OCI-LY7 (cell line): ENCODE results near the gene ANKS1A. TPM values are rescaled to one million over a fixed set of nuclear protein-coding genes. Genes with fewer than 3 reads are reported as not detected.

Source experiments
- BruUV-seq: library from RNA; stranded (reverse); fragments of 400-500 nt; replicated peaks from 2 replicates; lab custom pipeline; 2021; lab: Mats Ljungman, UMichigan
- CTCF ChIA-PET: fragments of 300-600 bp; sonication (Branson Sonifier 250); formaldehyde crosslinking; loops from one replicate; lab custom pipeline; 2022; ENCODE audit warnings: antibody characterized with exemption; ENCODE audit not compliant: unreplicated experiment; lab: Charles Lee
- POLR2A ChIA-PET: fragments of 300-600 bp; sonication (Branson Sonifier 250); formaldehyde crosslinking; loops from one replicate; lab custom pipeline; 2022; ENCODE audit warnings: antibody characterized with exemption; lab: Charles Lee
- DNase-seq: peaks from one replicate; pipeline ENCODE4 v3.0.0-alpha.2; 2015; ENCODE audit warnings: low spot score
- H2AFZ ChIP-seq: fragments of 200-600 bp; sonication (generic), shearing (Covaris generic); 2 replicates; pipeline ENCODE4 v1.6.1; 2014; ENCODE audit warnings: mild to moderate bottlenecking, antibody characterized with exemption, low read length, moderate library complexity
- H3K27ac ChIP-seq: fragments of 200-600 bp; sonication (generic); 2 replicates; pipeline ENCODE4 v1.5.1; 2014; ENCODE audit warnings: mixed run types, low read depth, mild to moderate bottlenecking, moderate library complexity, low read length, inconsistent platforms; ENCODE audit not compliant: poor library complexity, severe bottlenecking
- H3K36me3 ChIP-seq: fragments of 200-600 bp; sonication (generic); 2 replicates; pipeline ENCODE4 v1.6.1; 2014; ENCODE audit warnings: mild to moderate bottlenecking, antibody characterized with exemption, low read length, moderate library complexity, mixed read lengths; ENCODE audit not compliant: insufficient read depth
- H3K4me1 ChIP-seq: fragments of 200-600 bp; sonication (generic); 2 replicates; pipeline ENCODE4 v1.5.1; 2014; ENCODE audit warnings: mild to moderate bottlenecking, low read length; ENCODE audit not compliant: insufficient read depth, poor library complexity, severe bottlenecking
- H3K4me2 ChIP-seq: fragments of 200-600 bp; sonication (generic); 2 replicates; pipeline ENCODE4 v1.6.1; 2014; ENCODE audit warnings: mild to moderate bottlenecking, low read length
- H3K4me3 ChIP-seq: fragments of 200-600 bp; sonication (generic); 2 replicates; pipeline ENCODE4 v1.5.1; 2014; ENCODE audit warnings: mild to moderate bottlenecking, low read depth, low read length; ENCODE audit not compliant: poor library complexity, severe bottlenecking
- H3K79me2 ChIP-seq: fragments of 200-600 bp; sonication (generic); 2 replicates; pipeline ENCODE4 v1.6.1; 2016; ENCODE audit warnings: low read depth, mild to moderate bottlenecking, low read length, moderate library complexity, mixed read lengths; ENCODE audit not compliant: insufficient read depth
- H3K9me2 ChIP-seq: fragments of 200-600 bp; sonication (generic); 2 replicates; pipeline ENCODE4 v1.6.1; 2016; ENCODE audit warnings: mild to moderate bottlenecking, low read length, mixed read lengths; ENCODE audit not compliant: insufficient read depth
- H3K9me3 ChIP-seq: fragments of 200-600 bp; sonication (generic); 2 replicates; pipeline ENCODE4 v1.6.1; 2014; ENCODE audit warnings: mild to moderate bottlenecking, mixed run types, low read length, mixed read lengths
- H4K20me1 ChIP-seq: fragments of 200-600 bp; sonication (generic); 2 replicates; pipeline ENCODE4 v1.6.1; 2014; ENCODE audit warnings: mild to moderate bottlenecking, antibody characterized with exemption, low read length, moderate library complexity, mixed read lengths; ENCODE audit not compliant: insufficient read depth
- CTCF ChIP-seq: fragments of 200-600 bp; sonication (generic); conservative IDR thresholded peaks from 2 replicates; pipeline ENCODE4 v1.5.1; 2014; ENCODE audit warnings: mild to moderate bottlenecking, antibody characterized with exemption, low read length, moderate library complexity, mixed read lengths
- EZH2phosphoT487 ChIP-seq: fragments of 200-600 bp; sonication (generic); IDR thresholded peaks from 2 replicates; pipeline ENCODE4 v1.6.1; 2018; ENCODE audit warnings: low read depth, borderline replicate concordance, mild to moderate bottlenecking, mixed run types, antibody characterized with exemption, low read length, moderate library complexity, mixed read lengths
- intact Hi-C: fragments of 100-400 bp; cut with micrococcal nuclease; formaldehyde crosslinking; loops from one replicate; pipeline ENCODE4 v1.10.0; 2022; ENCODE audit not compliant: unreplicated experiment
- total RNA-seq, 2 experiments: library from RNA; depleted of rRNA in 1 of 2; stranded (reverse); fragments of >200 nt in 1 of 2; shearing (Covaris generic) in 1 of 2; gene quantifications; 2 replicates each; pipeline ENCODE4 v1.2.3, GENCODE V29; 2014 to 2022

Gene ANKS1A
- total RNA-seq, 2 experiments from 2014 or later, result 7.8 to 13.8 TPM

GRCh38 chr6:34851361-34851760 is 37.7 kb upstream of the ANKS1A start:
- intact Hi-C loops, result no loop called here
- DNase-seq, result no peak
- CTCF ChIA-PET, result no interaction called here
- H3K9me2 ChIP-seq, result no peaks in the 10 kb centered on the region
- TF ChIP-seq EZH2phosphoT487 (no peak), CTCF (no peak)
- H4K20me1 ChIP-seq, result no peaks in the 10 kb centered on the region
- H3K27ac ChIP-seq, result no peak overlapping the region
- H3K9me3 ChIP-seq, result no peaks in the 10 kb centered on the region
- no peaks in the 10 kb centered on the region for H3K4me1 ChIP-seq
- POLR2A ChIA-PET, result interaction anchor here (0.6 to 1.1 kb wide), 3 partner anchors 8 to 304 kb away, joined by 3 to 6 read pairs (median 4); no protein-coding TSS in a partner anchor
- no peak overlapping the region for H2AFZ ChIP-seq
- BruUV-seq, result no TSS peak
- no peak overlapping the region for H3K4me2 ChIP-seq
- H3K4me3 ChIP-seq, result no peak overlapping the region
- peaks cover 42% of the 10 kb centered on the region for H3K36me3 ChIP-seq
- no peaks in the 10 kb centered on the region for H3K79me2 ChIP-seq

- Histone ChIP-seq H3K9me3 (no peaks in the 10 kb centered on the region), H3K4me2 (no peak overlapping the region), H3K4me1 (no peaks in the 10 kb centered on the region), H2AFZ (no peak overlapping the region), H4K20me1 (no peaks in the 10 kb centered on the region), H3K9me2 (no peaks in the 10 kb centered on the region), H3K36me3 (peaks cover 54% of the 10 kb centered on the region), H3K79me2 (no peaks in the 10 kb centered on the region), H3K4me3 (no peak overlapping the region), H3K27ac (no peak overlapping the region)
- TF ChIP-seq EZH2phosphoT487 (no peak), CTCF (no peak)
- no TSS peak for BruUV-seq
- ChIA-PET CTCF (interaction anchor here (0.5 kb wide), 1 partner anchor 670 kb away, joined by 3 read pairs; no protein-coding TSS in a partner anchor), POLR2A (interaction anchor here (0.6 kb wide), 2 partner anchors 20 to 319 kb away, joined by 3 to 6 read pairs; no protein-coding TSS in a partner anchor)
- DNase-seq, result no peak
- intact Hi-C loops, result no loop called here
Measured at GRCh38 chr6:34852406-34853085, 36.5 kb upstream of the ANKS1A start.

GRCh38 chr6:34855463-34855862 is 33.6 kb upstream of the ANKS1A start:
- intact Hi-C loops, result no loop called here
- CTCF ChIA-PET, result interaction anchor here (0.5 kb wide), 1 partner anchor 612 kb away, joined by 5 read pairs; no protein-coding TSS in a partner anchor
- H3K36me3 ChIP-seq, result peaks cover 83% of the 10 kb centered on the region

More at GRCh38 chr6:34855463-34855862, 33.6 kb upstream of the ANKS1A start:
- Histone ChIP-seq H3K9me3 (no peaks in the 10 kb centered on the region), H3K79me2 (no peaks in the 10 kb centered on the region), H3K9me2 (no peaks in the 10 kb centered on the region), H3K4me2 (no peak overlapping the region), H3K4me3 (no peak overlapping the region), H4K20me1 (no peaks in the 10 kb centered on the region), H2AFZ (no peak overlapping the region), H3K4me1 (no peaks in the 10 kb centered on the region), H3K27ac (no peak overlapping the region)
- DNase-seq, result no peak
- POLR2A ChIA-PET, result no interaction called here
- no peak for TF ChIP-seq EZH2phosphoT487
- no peak for TF ChIP-seq CTCF
- no TSS peak for BruUV-seq
